ENCODE measurements around the gene CSNK2A2.

GRCh38 chr16:58211846-58212245 is 13.9 kb upstream of the CSNK2A2 start:
- TF ChIP-seq YY1 (IDR thresholded peaks at IDR 0.05; ENCODE audit: insufficient read depth, insufficient read length) = no peak
- no peak for TF ChIP-seq SUZ12 (IDR thresholded peaks at IDR 0.05; ENCODE audit: extremely low read depth, insufficient read depth, insufficient read length)
- TF ChIP-seq ZNF274 (IDR thresholded peaks at IDR 0.05; ENCODE audit: low read depth, low read length) = no peak
